ENCODE data around the gene CEACAM7.

DNA sequence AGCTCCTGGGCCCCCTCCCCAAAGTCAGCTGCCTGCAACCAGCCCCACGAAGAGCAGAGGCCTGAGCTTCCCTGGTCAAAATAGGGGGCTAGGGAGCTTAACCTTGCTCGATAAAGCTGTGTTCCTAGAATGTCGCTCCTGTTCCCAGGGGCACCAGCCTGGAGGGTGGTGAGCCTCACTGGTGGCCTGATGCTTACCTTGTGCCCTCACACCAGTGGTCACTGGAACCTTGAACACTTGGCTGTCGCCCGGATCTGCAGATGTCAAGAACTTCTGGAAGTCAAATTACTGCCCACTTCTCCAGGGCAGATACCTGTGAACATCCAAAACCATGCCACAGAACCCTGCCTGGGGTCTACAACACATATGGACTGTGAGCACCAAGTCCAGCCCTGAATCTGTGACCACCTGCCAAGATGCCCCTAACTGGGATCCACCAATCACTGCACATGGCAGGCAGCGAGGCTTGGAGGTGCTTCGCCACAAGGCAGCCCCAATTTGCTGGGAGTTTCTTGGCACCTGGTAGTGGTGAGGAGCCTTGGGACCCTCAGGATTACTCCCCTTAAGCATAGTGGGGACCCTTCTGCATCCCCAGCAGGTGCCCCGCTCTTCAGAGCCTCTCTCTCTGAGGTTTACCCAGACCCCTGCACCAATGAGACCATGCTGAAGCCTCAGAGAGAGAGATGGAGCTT lies 15.7 kb upstream of the CEACAM7 start:
- TF ChIP-seq POLR2A (IDR thresholded peaks at IDR 0.05), result no peak
- TF ChIP-seq POLR2AphosphoS5 (IDR thresholded peaks at IDR 0.05), result no peak

All from sigmoid colon (tissue), 4 donors.